Gastrocnemius medialis (tissue), 4 donors: ENCODE data around the gene CALML4. TPM values are rescaled to one million over a fixed set of nuclear protein-coding genes. Genes with fewer than 3 reads are reported as not detected.

ENCODE experiments used
- ATAC-seq, 2 donors: fragments of 150-250 bp; one replicate each; pipeline ENCODE4 v1.9.1; 2016
- DNase-seq, 2 donors: peaks; one replicate each; pipeline ENCODE4 v3.0.0-alpha.2; 2019
- H3K27ac ChIP-seq, 4 donors: fragments of 200-600 bp; sonication (generic); 1 replicate in 1 of 4; 2 replicates in 3 of 4; pipeline ENCODE4 v1.5.1; 2016 to 2018; ENCODE audit warnings: mild to moderate bottlenecking in 2 of 4, moderate library complexity in 1 of 4
- H3K27me3 ChIP-seq, 3 donors: fragments of 200-600 bp; sonication (generic) in 2 of 3; 1 replicate in 1 of 3; 2 replicates in 2 of 3; pipeline versions ENCODE4 v1.5.1 to v1.6.0; 2016 to 2019; ENCODE audit warnings: mild to moderate bottlenecking in 1 of 3, moderate library complexity in 1 of 3
- H3K36me3 ChIP-seq, 2 donors: fragments of 200-600 bp; sonication (generic) in 1 of 2; one replicate each; pipeline ENCODE4 v1.5.1; 2017 to 2018
- H3K4me1 ChIP-seq, 2 donors: fragments of 200-600 bp; sonication (generic) in 1 of 2; one replicate each; pipeline ENCODE4 v1.5.1; 2016 to 2017; ENCODE audit warnings: mild to moderate bottlenecking in 2 of 2
- H3K4me3 ChIP-seq, 4 donors: fragments of 200-600 bp; sonication (generic) in 3 of 4; 1 replicate in 1 of 4; 2 replicates in 3 of 4; pipeline ENCODE4 v1.5.1; 2016 to 2019; ENCODE audit warnings: mild to moderate bottlenecking in 2 of 4
- H3K9me3 ChIP-seq, 3 donors: fragments of 200-600 bp; sonication (generic) in 2 of 3; 1 replicate in 1 of 3; 2 replicates in 2 of 3; pipeline ENCODE4 v1.5.1; 2016 to 2019
- CTCF ChIP-seq, 5 experiments: fragments of 450-650 bp in 3 of 5; fragments of 200-600 bp in 2 of 5; sonication (generic) in 2 of 5; IDR thresholded peaks in 4 of 5; conservative IDR thresholded peaks in 1 of 5; 1 replicate in 4 of 5; 2 replicates in 1 of 5; pipeline ENCODE4 v1.5.1; 2016 to 2019; ENCODE audit warnings: antibody characterized with exemption in 5 of 5, mild to moderate bottlenecking in 3 of 5, moderate library complexity in 3 of 5
- POLR2A ChIP-seq, 2 donors: fragments of 450-650 bp; IDR thresholded peaks; one replicate each; pipeline ENCODE4 v1.6.1; 2017; ENCODE audit warnings: antibody characterized with exemption in 2 of 2, mild to moderate bottlenecking in 2 of 2, moderate library complexity in 2 of 2
- in situ Hi-C, 4 donors: fragments of 200-750 bp; cut with MboI; loops; one replicate each; pipeline versions ENCODE4 v1.15.0 to v1.8.0; 2017; ENCODE audit warnings: low sequenced_read_pairs in 4 of 4
- intact Hi-C: fragments of 100-400 bp; cut with DNase I; formaldehyde crosslinking; loops from one replicate; pipeline ENCODE4 v1.15.1; 2023; ENCODE audit warnings: low total_unique reads
- total RNA-seq, 4 donors: library from RNA; depleted of rRNA; stranded (reverse); fragments of >200 nt; gene quantifications; one replicate each; pipeline versions ENCODE4 v1.1.0 to v1.2.3, GENCODE V29; 2016

Gene CALML4
- total RNA-seq, 4 donors from 2014 or later: 0.66 to 2.4 (median 1.5) TPM

- ATAC-seq: peak; percentile 35 to 70
- H3K9me3 ChIP-seq: no peaks in the 10 kb centered on the region
- intact Hi-C loops (loop anchor here (1.0 kb wide), 2 partner anchors 16 to 348 kb away; no protein-coding TSS in a partner anchor), in situ Hi-C loops (loop anchor here in 1 of 4 donors (10.0 kb wide), 1 partner anchor 346 kb away; no protein-coding TSS in a partner anchor)
- peaks cover 4 to 5% of the 10 kb centered on the region in 2 donors for H3K4me1 ChIP-seq
- peaks cover 0 to 2% of the 10 kb centered on the region in 2 donors for H3K36me3 ChIP-seq
- DNase-seq: peak in 1 of 2 donors; percentile 48
- H3K27me3 ChIP-seq: no peaks in the 10 kb centered on the region
- peak; percentile 75 to 94 (median 86) for TF ChIP-seq CTCF (IDR thresholded peaks at IDR 0.05 in 4 of 5, conservative IDR thresholded peaks at IDR 0.05 in 1 of 5)
- TF ChIP-seq POLR2A (IDR thresholded peaks at IDR 0.05): no peak
- H3K27ac ChIP-seq: no peak overlapping the region
- peak overlapping the region in 1 of 4 donors; percentile 6 for H3K4me3 ChIP-seq
Measured at GRCh38 chr15:68210821-68211655, 5.9 kb upstream of the CALML4 start.

GRCh38 chr15:68210409-68210756 is 5.3 kb upstream of the CALML4 start:
- Histone ChIP-seq H3K4me1 (peaks cover 11 to 12% of the 10 kb centered on the region in 2 donors), H3K36me3 (no peaks in the 10 kb centered on the region), H3K27me3 (no peaks in the 10 kb centered on the region), H3K9me3 (no peaks in the 10 kb centered on the region), H3K27ac (no peak overlapping the region), H3K4me3 (peak overlapping the region in 1 of 4 donors; percentile 6)
- DNase-seq: no peak
- intact Hi-C loops: loop anchor here (1.0 kb wide), 2 partner anchors 15 to 347 kb away; no protein-coding TSS in a partner anchor
- ATAC-seq: no peak
- in situ Hi-C loops: loop anchor here in 1 of 4 donors (10.0 kb wide), 1 partner anchor 346 kb away; no protein-coding TSS in a partner anchor
- TF ChIP-seq CTCF (IDR thresholded peaks at IDR 0.05 in 4 of 5, conservative IDR thresholded peaks at IDR 0.05 in 1 of 5) (no peak), POLR2A (IDR thresholded peaks at IDR 0.05) (no peak)

- ATAC-seq: no peak
Measured at GRCh38 chr15:68209735-68210408, 4.7 kb upstream of the CALML4 start.

GRCh38 chr15:68209272-68209671 is 4.1 kb upstream of the CALML4 start:
- TF ChIP-seq CTCF (IDR thresholded peaks at IDR 0.05 in 4 of 5, conservative IDR thresholded peaks at IDR 0.05 in 1 of 5) (no peak), POLR2A (IDR thresholded peaks at IDR 0.05) (no peak)
- in situ Hi-C loops: no loop called here
- Histone ChIP-seq H3K27ac (no peak overlapping the region), H3K36me3 (no peaks in the 10 kb centered on the region), H3K4me3 (no peak overlapping the region), H3K27me3 (no peaks in the 10 kb centered on the region), H3K9me3 (no peaks in the 10 kb centered on the region), H3K4me1 (peaks cover 22 to 23% of the 10 kb centered on the region in 2 donors)
- ATAC-seq (no peak), DNase-seq (no peak)
- intact Hi-C loops: no loop called here

More at GRCh38 chr15:68209735-68210408, 4.7 kb upstream of the CALML4 start:
- Histone ChIP-seq H3K27me3 (no peaks in the 10 kb centered on the region), H3K4me1 (peaks cover 16 to 17% of the 10 kb centered on the region in 2 donors), H3K36me3 (no peaks in the 10 kb centered on the region), H3K27ac (no peak overlapping the region), H3K4me3 (no peak overlapping the region), H3K9me3 (no peaks in the 10 kb centered on the region)
- TF ChIP-seq POLR2A (IDR thresholded peaks at IDR 0.05) (no peak), CTCF (IDR thresholded peaks at IDR 0.05 in 4 of 5, conservative IDR thresholded peaks at IDR 0.05 in 1 of 5) (no peak)
- in situ Hi-C loops (loop anchor here in 1 of 4 donors (10.0 kb wide), 1 partner anchor 345 kb away; no protein-coding TSS in a partner anchor), intact Hi-C loops (loop anchor here (1.0 kb wide), 2 partner anchors 15 to 347 kb away; no protein-coding TSS in a partner anchor)
- DNase-seq: no peak
